Cerebellar nuclear complex (tissue), 1 donor: ENCODE results near the gene HTRA2.

ENCODE experiments used
- DNase-seq, 2 experiments: peaks; one replicate each; lab custom pipeline; 2025; lab: John Stamatoyannopoulos, UW

The HTRA2 gene

GRCh38 chr2:74515981-74516633, 13.6 kb upstream of the HTRA2 start:
- DNase-seq: no peak

GRCh38 chr2:74516650-74517049, 13.1 kb upstream of the HTRA2 start:
- no peak for DNase-seq

GRCh38 chr2:74522516-74522915, 7.2 kb upstream of the HTRA2 start:
- no peak for DNase-seq

- DNase-seq: no peak
Measured at GRCh38 chr2:74524005-74524404, 5.7 kb upstream of the HTRA2 start.

- DNase-seq: no peak
Measured at GRCh38 chr2:74524955-74525716, 4.6 kb upstream of the HTRA2 start.

GRCh38 chr2:74525717-74526648, 3.8 kb upstream of the HTRA2 start, which contains the start of gene DQX1:
Gene DQX1 (minus strand): TSS chr2:74526231. CDS start chr2:74525729, 502 bp downstream.
- DNase-seq: no peak

GRCh38 chr2:74526649-74527230, 3.0 kb upstream of the HTRA2 start:
- no peak for DNase-seq

GRCh38 chr2:74527741-74528140, 2.0 kb upstream of the HTRA2 start:
- no peak for DNase-seq

- DNase-seq: no peak
Measured at GRCh38 chr2:74528600-74529356, 955 bp upstream of the HTRA2 start.

- DNase-seq: no peak
Measured at GRCh38 chr2:74530239-74531187, 780 bp downstream of the HTRA2 start.

- DNase-seq: no peak
Measured at GRCh38 chr2:74531666-74532065, 1.9 kb downstream of the HTRA2 start.

- no peak for DNase-seq
Measured at GRCh38 chr2:74532222-74532621, 2.5 kb downstream of the HTRA2 start.

GRCh38 chr2:74533464-74533863, 3.7 kb downstream of the HTRA2 start:
- no peak for DNase-seq

GRCh38 chr2:74534411-74534810, 4.7 kb downstream of the HTRA2 start:
- no peak for DNase-seq

GRCh38 chr2:74535440-74535965, 5.8 kb downstream of the HTRA2 start:
- DNase-seq: no peak

- DNase-seq: no peak
Measured at GRCh38 chr2:74536166-74536950, 6.6 kb downstream of the HTRA2 start.

- no peak for DNase-seq
Measured at GRCh38 chr2:74537140-74537539, 7.4 kb downstream of the HTRA2 start.

- DNase-seq: no peak
Measured at GRCh38 chr2:74538881-74539339, 9.2 kb downstream of the HTRA2 start.

- DNase-seq: no peak
Measured at GRCh38 chr2:74540291-74540690, 10.6 kb downstream of the HTRA2 start.
